SH-SY5Y (cell line): ENCODE data around the gene SH3BP2.

Experiments
- GATA2 ChIP-seq: IDR thresholded peaks from 2 replicates; pipeline ENCODE4 v1.6.1; 2011; ENCODE audit warnings: mild to moderate bottlenecking, low read depth, low read length
- GATA3 ChIP-seq: IDR thresholded peaks from 2 replicates; pipeline ENCODE4 v1.6.1; 2011; ENCODE audit warnings: low read depth, mild to moderate bottlenecking, low read length, moderate library complexity

DNA sequence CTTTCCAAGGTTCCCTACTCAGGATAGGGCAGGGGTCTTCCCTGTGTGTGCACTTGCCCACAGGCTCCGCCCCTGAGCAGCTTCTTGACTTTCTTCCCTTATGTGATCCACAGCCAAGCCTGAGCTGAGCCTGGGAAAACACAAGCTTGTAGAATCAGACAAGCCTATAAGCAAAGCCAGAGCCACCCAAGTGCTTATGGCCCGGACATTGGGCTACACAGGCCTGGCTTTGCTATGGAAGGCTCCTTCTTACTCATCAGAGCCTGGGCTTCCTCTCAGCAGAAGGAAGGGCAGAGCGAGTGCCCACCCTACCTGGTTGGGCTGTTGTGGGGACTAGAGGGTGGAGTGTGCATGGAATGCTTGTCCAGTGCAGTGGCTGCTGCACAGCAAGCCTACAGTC, 35.5 kb upstream of the SH3BP2 start:
- TF ChIP-seq GATA2 (no peak), GATA3 (no peak)
